HepG2 (cell line): ENCODE measurements around the gene BMERB1. TPM values are rescaled to one million over a fixed set of nuclear protein-coding genes. Genes with fewer than 3 reads are reported as not detected.

ENCODE experiments used
- AHDC1 ChIP-seq: sonication (generic); formaldehyde crosslinking; IDR thresholded peaks from 2 replicates; pipeline ENCODE4 v1.5.1; 2020; ENCODE audit warnings: mild to moderate bottlenecking, missing genetic modification reagents, borderline replicate concordance
- CC2D1A ChIP-seq: sonication (generic); formaldehyde crosslinking; IDR thresholded peaks from 2 replicates; pipeline ENCODE4 v1.8.1; 2023; ENCODE audit warnings: mild to moderate bottlenecking, missing genetic modification reagents
- CREB3 ChIP-seq: sonication (generic); formaldehyde crosslinking; IDR thresholded peaks from 2 replicates; pipeline ENCODE4 v1.5.0; 2020; ENCODE audit warnings: missing genetic modification reagents
- DDIT3 ChIP-seq: sonication (generic); formaldehyde crosslinking; IDR thresholded peaks from 2 replicates; pipeline ENCODE4 v1.4.0; 2020; ENCODE audit warnings: mild to moderate bottlenecking, missing genetic modification reagents
- FOSL2 ChIP-seq: sonication (generic); formaldehyde crosslinking; IDR thresholded peaks from 2 replicates; pipeline ENCODE4 v1.4.0; 2020; ENCODE audit warnings: missing genetic modification reagents
- KLF6 ChIP-seq: IDR thresholded peaks from 2 replicates; pipeline ENCODE4 v1.8.0; 2016; ENCODE audit warnings: missing biosample characterization, missing genetic modification reagents
- POGZ ChIP-seq: sonication (generic); formaldehyde crosslinking; IDR thresholded peaks from 2 replicates; pipeline ENCODE4 v1.4.0; 2020; ENCODE audit warnings: mild to moderate bottlenecking, missing genetic modification reagents
- SCMH1 ChIP-seq: sonication (generic); formaldehyde crosslinking; IDR thresholded peaks from 2 replicates; pipeline ENCODE4 v1.9.0; 2021; ENCODE audit warnings: missing genetic modification reagents, mild to moderate bottlenecking, borderline replicate concordance
- SMYD3 ChIP-seq: sonication (generic); formaldehyde crosslinking; IDR thresholded peaks from 2 replicates; pipeline ENCODE4 v1.8.1; 2023; ENCODE audit warnings: mild to moderate bottlenecking, missing genetic modification reagents
- SOX13 ChIP-seq, 3 experiments: fragments of 450-650 bp in 1 of 3; sonication (generic) in 1 of 3; formaldehyde crosslinking in 1 of 3; IDR thresholded peaks in 2 of 3; conservative IDR thresholded peaks in 1 of 3; 2 replicates each; pipeline versions ENCODE4 v1.5.0 to v1.6.1; 2016 to 2020; ENCODE audit warnings: antibody characterized with exemption in 1 of 3, mild to moderate bottlenecking in 1 of 3, missing compliant biosample characterization in 1 of 3, missing genetic modification reagents in 1 of 3, moderate library complexity in 1 of 3
- STAT6 ChIP-seq: sonication (generic); formaldehyde crosslinking; IDR thresholded peaks from 2 replicates; pipeline ENCODE4 v1.4.0; 2020; ENCODE audit warnings: missing genetic modification reagents, mild to moderate bottlenecking, borderline replicate concordance
- ZFX ChIP-seq: sonication (generic); formaldehyde crosslinking; IDR thresholded peaks from 2 replicates; pipeline ENCODE4 v1.4.0; 2020; ENCODE audit warnings: mild to moderate bottlenecking, low read depth, missing genetic modification reagents, moderate library complexity
- ZKSCAN1 ChIP-seq: fragments of 150-350 bp; IDR thresholded peaks from 2 replicates; pipeline ENCODE4 v1.6.1; 2014; ENCODE audit warnings: low read length
- ZMYM4 ChIP-seq: sonication (generic); formaldehyde crosslinking; IDR thresholded peaks from 2 replicates; pipeline ENCODE4 v1.8.1; 2023; ENCODE audit warnings: mild to moderate bottlenecking, missing genetic modification reagents
- ZNF160 ChIP-seq: sonication (generic); formaldehyde crosslinking; IDR thresholded peaks from 2 replicates; pipeline ENCODE4 v1.8.0; 2022; ENCODE audit warnings: mild to moderate bottlenecking, inconsistent platforms, missing genetic modification reagents
- ZNF331 ChIP-seq: sonication (generic); formaldehyde crosslinking; IDR thresholded peaks from 2 replicates; pipeline ENCODE4 v1.4.0; 2020; ENCODE audit warnings: missing genetic modification reagents
- ZNF44 ChIP-seq: sonication (generic); formaldehyde crosslinking; IDR thresholded peaks from 2 replicates; pipeline ENCODE4 v1.5.1; 2020; ENCODE audit warnings: mild to moderate bottlenecking, missing genetic modification reagents
- ZNF543 ChIP-seq: sonication (generic); formaldehyde crosslinking; IDR thresholded peaks from 2 replicates; pipeline ENCODE4 v1.4.0; 2020; ENCODE audit warnings: mild to moderate bottlenecking, missing genetic modification reagents
- ZNF576 ChIP-seq: sonication (generic); formaldehyde crosslinking; IDR thresholded peaks from 2 replicates; pipeline ENCODE4 v1.4.0; 2020; ENCODE audit warnings: mild to moderate bottlenecking, missing genetic modification reagents
- polyA plus RNA-seq, 8 experiments: library from polyadenylated mRNA; depleted of rRNA in 3 of 8; stranded (reverse) in 7 of 8; unstranded in 1 of 8; fragments of >200 nt; fragmentation: Illumina TruSeq in 4 of 8; extraction: Trizol in 4 of 8; gene quantifications; 2 replicates each; pipeline versions ENCODE4 v1.2.1 to v1.2.3, GENCODE V29; 2011 to 2016; ENCODE audit warnings: low read depth in 4 of 8, missing spikeins in 1 of 8, mixed read lengths in 1 of 8; ENCODE audit not compliant: insufficient read depth in 1 of 8
- total RNA-seq, 5 experiments: library from RNA; depleted of rRNA; stranded (reverse); fragments of >200 nt; fragmentation: Illumina TruSeq; extraction: Trizol; gene quantifications; 2 replicates each; pipeline ENCODE4 v1.2.3, GENCODE V29; 2016; ENCODE audit warnings: low read depth in 1 of 5

The BMERB1 gene
- total and polyA plus RNA-seq, 2 of the 13 experiments (the other 11 are each of a cell fraction or from before 2014, with no cell fraction given) = 1.4 TPM

- TF ChIP-seq KLF6 (CRISPR knock-in tag) = peak; percentile 79
- peak; percentile 97 for TF ChIP-seq ZNF331
- peak; percentile 95; the same call in 1 of the 2 replicates for TF ChIP-seq AHDC1 (CRISPR knock-in tag)
- TF ChIP-seq ZNF576 = no peak
- no peak for TF ChIP-seq DDIT3
- no peak for TF ChIP-seq CREB3
- no peak for TF ChIP-seq CC2D1A (CRISPR knock-in tag)
- TF ChIP-seq STAT6 (CRISPR knock-in tag) = peak; percentile 24
- peak; percentile 59 for TF ChIP-seq FOSL2
- TF ChIP-seq ZMYM4 (CRISPR knock-in tag) = peak; percentile 88
- no peak for TF ChIP-seq ZNF44 (CRISPR knock-in tag)
- peak; percentile 81; the same call in 1 of the 2 replicates for TF ChIP-seq SMYD3 (CRISPR knock-in tag)
- no peak for TF ChIP-seq SCMH1 (CRISPR knock-in tag)
- TF ChIP-seq SOX13 (IDR thresholded peaks at IDR 0.05) = peak; percentile 81
- TF ChIP-seq SOX13 (CRISPR knock-in tag; conservative IDR thresholded peaks at IDR 0.05 in 1 of 2, IDR thresholded peaks at IDR 0.05 in 1 of 2) = peak in 1 of 2 experiments; percentile 87; a peak in 2 of 4 replicates
- TF ChIP-seq POGZ (CRISPR knock-in tag) = peak; percentile 65; the same call in 1 of the 2 replicates
- 0 out of 2 replicates have a peak, but pooled peaks have one; percentile 16 for TF ChIP-seq ZKSCAN1
- TF ChIP-seq ZNF543 (CRISPR knock-in tag) = peak; percentile 73; the same call in 1 of the 2 replicates
- peak; percentile 37; the same call in 1 of the 2 replicates for TF ChIP-seq ZFX
- 0 out of 2 replicates have a peak, but pooled peaks have one; percentile 53 for TF ChIP-seq ZNF160 (CRISPR knock-in tag)
These were observed 35.6 kb upstream of the BMERB1 start (continued) for GRCh38 chr16:15398618-15399316.
